Heart left ventricle (tissue), 16 donors: ENCODE data around the gene CLDN16. TPM values are rescaled to one million over a fixed set of nuclear protein-coding genes. Genes with fewer than 3 reads are reported as not detected.

ENCODE experiments used
- ATAC-seq, 4 donors: fragments of 200-7000 bp; cut with Tn5 transposase; one replicate each; pipeline ENCODE4 v1.9.1; 2020 to 2022; ENCODE audit warnings: moderate library complexity in 4 of 4, mild to moderate bottlenecking in 3 of 4, moderate number of reproducible peaks in 1 of 4
- DNase-seq, 5 donors: peaks; one replicate each; pipeline ENCODE4 v3.0.0-alpha.2; 2020
- H3K27ac ChIP-seq, 12 donors: fragments of 200-600 bp; sonication (generic) in 4 of 12; one replicate each; pipeline versions ENCODE4 v1.5.0 to v1.8.0; 2016 to 2022; ENCODE audit warnings: mild to moderate bottlenecking in 2 of 12
- H3K27me3 ChIP-seq, 9 donors: fragments of 200-600 bp; sonication (generic) in 2 of 9; one replicate each; pipeline versions ENCODE4 v1.5.1 to v1.8.0; 2016 to 2022; ENCODE audit warnings: mild to moderate bottlenecking in 3 of 9
- H3K36me3 ChIP-seq, 9 donors: fragments of 200-600 bp; sonication (generic) in 2 of 9; one replicate each; pipeline versions ENCODE4 v1.5.0 to v1.8.0; 2018 to 2022; ENCODE audit warnings: mild to moderate bottlenecking in 2 of 9
- H3K4me1 ChIP-seq, 12 donors: fragments of 200-600 bp; sonication (generic) in 4 of 12; one replicate each; pipeline versions ENCODE4 v1.5.0 to v1.8.0; 2016 to 2022; ENCODE audit warnings: mild to moderate bottlenecking in 3 of 12
- H3K4me3 ChIP-seq, 12 donors: fragments of 200-600 bp; sonication (generic) in 4 of 12; one replicate each; pipeline versions ENCODE4 v1.5.0 to v1.8.0; 2017 to 2022; ENCODE audit warnings: mild to moderate bottlenecking in 9 of 12, moderate library complexity in 4 of 12
- H3K9me3 ChIP-seq, 12 donors: fragments of 200-600 bp; sonication (generic) in 4 of 12; one replicate each; pipeline versions ENCODE4 v1.5.0 to v1.8.0; 2016 to 2022; ENCODE audit warnings: mild to moderate bottlenecking in 1 of 12
- CTCF ChIP-seq, 12 donors: fragments of 200-600 bp; sonication (generic) in 4 of 12; IDR thresholded peaks; one replicate each; pipeline versions ENCODE4 v1.5.0 to v1.8.0; 2018 to 2022; ENCODE audit warnings: antibody characterized with exemption in 12 of 12, mild to moderate bottlenecking in 5 of 12
- POLR2A ChIP-seq, 2 donors: fragments of 450-650 bp; IDR thresholded peaks; one replicate each; pipeline ENCODE4 v1.6.1; 2017; ENCODE audit warnings: antibody characterized with exemption in 2 of 2, mild to moderate bottlenecking in 2 of 2, moderate library complexity in 2 of 2
- WGBS, 4 donors: extraction: QIAGEN DNeasy Blood & Tissue Kit in 2 of 4; methylation state at CpG; one replicate each; pipeline versions ENCODE4 v1.1.5 to v1.1.7; 2013 to 2018; 5-methylcytosine and 5-hydroxymethylcytosine counted together
- intact Hi-C, 10 donors: fragments of 100-400 bp; cut with DNase I; formaldehyde crosslinking; loops; one replicate each; pipeline versions ENCODE4 v1.11.1 to v1.14.2; 2022
- polyA plus RNA-seq, 2 donors: library from polyadenylated mRNA; stranded (reverse); fragments of 200-250 nt; gene quantifications; one replicate each; pipeline ENCODE4 v1.2.3, GENCODE V29; 2013
- total RNA-seq, 9 donors: library from RNA; depleted of rRNA in 2 of 9; stranded (reverse); fragments of >200 nt in 2 of 9; fragmentation: NEBNext Ultra II Directional in 3 of 9; extraction: Animal tissue kit (Norgen Biotek cat#: 25700) in 3 of 9; gene quantifications; one replicate each; pipeline versions ENCODE4 v1.1.0 to v1.2.4, GENCODE V29; 2016 to 2023
- donor health status: ischemic (EF 13 %, LVEDD 7.1; RV severe dilation, severe dysfunction).
- donor health status: healthy with polysubstance abuse.
- donor health status: DM: no; HTN: yes; CAD: no.
- donor health status: DM: no; HTN: no; CAD: no.
- donor health status: ischemic (EF 25% LVEDD 6.9; RV normal size, moderate dysfunction).
- donor health status: ischemic (EF 25% LVEDD 5.7; RV mildly dilated, moderate dysfunction).
- donor health status: healthy.
- donor health status: DM: yes; HTN: yes; CAD: no.
- donor health status: ischemic (EF 35%, LVEDD 5.7; RV mildly dilated, moderate dysfunction).
- donor health status: nonischemic (EF 11% LVEDD 7.7; RV severe dilation, severe dysfunction).
- donor health status: DM: yes; HTN: yes; CAD: no.
- donor health status: PGD.
- donor health status: ischemic (EF 29% LVEDD 5.4; RV normal size, mild dysfunction).
- donor health status: nonischemic (EF 23%, LVEDD 6.1; RV moderate dilation, normal function).

The CLDN16 gene
- total and polyA plus RNA-seq, 11 donors: 0.41 TPM; not detected in 10

GRCh38 chr3:190426806-190427507 lies 39.0 kb downstream of the CLDN16 start:
- intact Hi-C loops: loop anchor here in 4 of 10 donors (10.0 kb wide), 2 partner anchors 202 to 462 kb away; no protein-coding TSS in a partner anchor
- no peaks in the 10 kb centered on the region for H3K36me3 ChIP-seq
- H3K4me1 ChIP-seq: peaks cover 0 to 5% (median 0%) of the 10 kb centered on the region in 12 donors
- no peaks in the 10 kb centered on the region for H3K27me3 ChIP-seq
- no peak overlapping the region for H3K27ac ChIP-seq
- H3K4me3 ChIP-seq: no peak overlapping the region
- DNase-seq (no peak), ATAC-seq (no peak)
- TF ChIP-seq POLR2A (IDR thresholded peaks at IDR 0.05) (no peak), CTCF (IDR thresholded peaks at IDR 0.05) (no peak)
- no peaks in the 10 kb centered on the region for H3K9me3 ChIP-seq
- 73 to 89% (median 86%) methylated on average over 6 of the region's 6 CpGs for WGBS, 4 donors

GRCh38 chr3:190429681-190430080 lies 41.7 kb downstream of the CLDN16 start:
- peaks cover 0 to 4% (median 0%) of the 10 kb centered on the region in 9 donors for H3K27me3 ChIP-seq
- ATAC-seq (no peak), DNase-seq (no peak)
- H3K4me3 ChIP-seq: no peak overlapping the region
- 87 to 95% (median 89%) methylated on average over 2 of the region's 2 CpGs for WGBS, 4 donors
- H3K4me1 ChIP-seq: peaks cover 0 to 2% (median 0%) of the 10 kb centered on the region in 12 donors
- no peak for TF ChIP-seq POLR2A (IDR thresholded peaks at IDR 0.05)
- TF ChIP-seq CTCF (IDR thresholded peaks at IDR 0.05): no peak
- H3K27ac ChIP-seq: no peak overlapping the region
- intact Hi-C loops: loop anchor here in 4 of 10 donors (10.0 kb wide), 2 partner anchors 205 to 465 kb away; no protein-coding TSS in a partner anchor
- no peaks in the 10 kb centered on the region for H3K9me3 ChIP-seq
- H3K36me3 ChIP-seq: no peaks in the 10 kb centered on the region

GRCh38 chr3:190430906-190431305 lies 42.9 kb downstream of the CLDN16 start:
- Histone ChIP-seq H3K36me3 (no peaks in the 10 kb centered on the region), H3K27me3 (peaks cover 0 to 4% (median 0%) of the 10 kb centered on the region in 9 donors), H3K4me3 (no peak overlapping the region), H3K27ac (no peak overlapping the region), H3K4me1 (no peaks in the 10 kb centered on the region), H3K9me3 (no peaks in the 10 kb centered on the region)
- WGBS, 4 donors: 74 to 87% (median 80%) methylated on average over 2 of the region's 2 CpGs
- TF ChIP-seq CTCF (IDR thresholded peaks at IDR 0.05) (no peak), POLR2A (IDR thresholded peaks at IDR 0.05) (no peak)
- no peak for ATAC-seq
- intact Hi-C loops: no loop called here
- DNase-seq: no peak

DNA sequence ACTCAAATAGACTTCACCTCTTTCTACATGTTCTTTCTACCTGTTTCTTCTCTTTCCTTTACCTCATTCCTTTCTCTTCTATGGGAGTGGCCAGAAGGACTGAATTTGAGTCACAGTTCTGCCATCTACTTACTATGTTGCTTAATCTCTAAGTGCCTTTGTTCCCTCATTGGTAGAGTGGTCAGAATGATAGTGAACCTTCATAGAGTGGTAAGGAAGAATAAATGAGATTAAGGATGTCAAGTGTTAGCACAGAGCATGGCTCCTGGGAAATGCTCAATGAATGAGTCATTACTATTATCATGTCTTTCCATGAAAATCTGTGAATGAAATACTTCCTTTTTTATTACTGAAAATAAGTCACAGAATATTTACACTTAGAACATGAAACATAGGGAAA lies 44.3 kb downstream of the CLDN16 start:
- no peak for TF ChIP-seq CTCF (IDR thresholded peaks at IDR 0.05)
- TF ChIP-seq POLR2A (IDR thresholded peaks at IDR 0.05): no peak
- Histone ChIP-seq H3K9me3 (no peaks in the 10 kb centered on the region), H3K27me3 (peaks cover 0 to 4% (median 0%) of the 10 kb centered on the region in 9 donors), H3K4me3 (no peak overlapping the region), H3K4me1 (no peaks in the 10 kb centered on the region), H3K36me3 (no peaks in the 10 kb centered on the region), H3K27ac (no peak overlapping the region)
- no peak for DNase-seq
- ATAC-seq: no peak
- intact Hi-C loops: no loop called here
